HL-60 (cell line): ENCODE measurements around the gene MARCO.

Source experiments
- CTCF ChIP-seq: IDR thresholded peaks from one replicate; pipeline ENCODE4 v1.5.1; 2011; ENCODE audit warnings: low read length, control low read depth, inconsistent platforms; ENCODE audit not compliant: insufficient read depth
- GABPA ChIP-seq: IDR thresholded peaks from 2 replicates; pipeline ENCODE4 v1.6.1; 2012; ENCODE audit warnings: low read depth
- POLR2AphosphoS5 ChIP-seq: IDR thresholded peaks from 2 replicates; pipeline ENCODE4 v1.6.1; 2012; ENCODE audit warnings: low read depth
- REST ChIP-seq: IDR thresholded peaks from 2 replicates; pipeline ENCODE4 v1.6.1; 2012; ENCODE audit warnings: low read depth; ENCODE audit not compliant: insufficient replicate concordance
- SPI1 ChIP-seq: IDR thresholded peaks from 2 replicates; pipeline ENCODE4 v1.6.1; 2012; ENCODE audit warnings: low read depth, mild to moderate bottlenecking, borderline replicate concordance

GRCh38 chr2:118911936-118912335, 30.1 kb upstream of the MARCO start:
- no peak for TF ChIP-seq CTCF
- TF ChIP-seq POLR2AphosphoS5: no peak
- no peak for TF ChIP-seq SPI1
- TF ChIP-seq GABPA: no peak
- TF ChIP-seq REST: no peak
